ACC112 (cell line): ENCODE data around the gene COL21A1.

Source experiments
- H2AFZ ChIP-seq: fragments of 200-600 bp; sonication (generic); one replicate; pipeline ENCODE4 v1.6.0; 2017; ENCODE audit warnings: antibody characterized with exemption, low read length; ENCODE audit not compliant: unreplicated experiment
- H3K27ac ChIP-seq: fragments of 200-600 bp; sonication (generic); 2 replicates; pipeline ENCODE4 v1.5.1; 2014; ENCODE audit warnings: low read depth, mild to moderate bottlenecking, antibody characterized with exemption, low read length, moderate library complexity
- H3K27me3 ChIP-seq: fragments of 200-600 bp; sonication (generic); 2 replicates; pipeline ENCODE4 v1.6.1; 2014; ENCODE audit warnings: mild to moderate bottlenecking, antibody characterized with exemption, low read length, moderate library complexity, mixed read lengths; ENCODE audit not compliant: insufficient read depth
- H3K36me3 ChIP-seq: fragments of 200-600 bp; sonication (generic); 2 replicates; pipeline ENCODE4 v1.6.1; 2016; ENCODE audit warnings: mild to moderate bottlenecking, antibody characterized with exemption, low read length, moderate library complexity, mixed read lengths; ENCODE audit not compliant: insufficient read depth
- H3K4me1 ChIP-seq: fragments of 200-600 bp; sonication (generic); one replicate; pipeline ENCODE4 v1.6.1; 2016; ENCODE audit warnings: low read length, mixed read lengths; ENCODE audit not compliant: insufficient read depth, unreplicated experiment, control insufficient read depth
- H3K4me3 ChIP-seq: fragments of 200-600 bp; sonication (generic); 2 replicates; pipeline ENCODE4 v1.5.1; 2014; ENCODE audit warnings: mild to moderate bottlenecking, low read depth, low read length
- H3K79me2 ChIP-seq: fragments of 200-600 bp; sonication (generic); one replicate; pipeline ENCODE4 v1.6.0; 2016; ENCODE audit warnings: low read length; ENCODE audit not compliant: control insufficient read depth, unreplicated experiment, insufficient read depth

COL21A1 gene

GRCh38 chr6:56193846-56194245 is 53.5 kb downstream of the COL21A1 start:
- Histone ChIP-seq H3K27ac (no peak overlapping the region), H3K27me3 (no peaks in the 10 kb centered on the region), H3K4me3 (no peak overlapping the region), H2AFZ (no peak overlapping the region), H3K36me3 (no peaks in the 10 kb centered on the region), H3K79me2 (no peaks in the 10 kb centered on the region), H3K4me1 (peaks cover 4% of the 10 kb centered on the region)

- no peak overlapping the region for H2AFZ ChIP-seq
- H3K79me2 ChIP-seq = no peaks in the 10 kb centered on the region
- H3K27me3 ChIP-seq = no peaks in the 10 kb centered on the region
- H3K27ac ChIP-seq = no peak overlapping the region
- no peak overlapping the region for H3K4me3 ChIP-seq
- no peaks in the 10 kb centered on the region for H3K36me3 ChIP-seq
- H3K4me1 ChIP-seq = no peaks in the 10 kb centered on the region
Measured at GRCh38 chr6:56188429-56188828, 59.0 kb downstream of the COL21A1 start.

- Histone ChIP-seq H3K79me2 (no peaks in the 10 kb centered on the region), H3K27me3 (no peaks in the 10 kb centered on the region), H3K36me3 (no peaks in the 10 kb centered on the region), H3K4me3 (no peak overlapping the region), H2AFZ (no peak overlapping the region), H3K4me1 (no peaks in the 10 kb centered on the region), H3K27ac (no peak overlapping the region)
Measured at GRCh38 chr6:56187686-56188085, 59.7 kb downstream of the COL21A1 start.

GRCh38 chr6:56176741-56177140 is 70.6 kb downstream of the COL21A1 start:
- H3K4me1 ChIP-seq = peaks cover 6% of the 10 kb centered on the region
- 0 out of 2 replicates have a peak, but pooled peaks cover 3% of the 10 kb centered on the region for H3K36me3 ChIP-seq
- H3K27me3 ChIP-seq = no peaks in the 10 kb centered on the region
- no peak overlapping the region for H3K27ac ChIP-seq
- no peak overlapping the region for H2AFZ ChIP-seq
- H3K4me3 ChIP-seq = no peak overlapping the region
- H3K79me2 ChIP-seq = no peaks in the 10 kb centered on the region

- Histone ChIP-seq H3K36me3 (0 out of 2 replicates have a peak, but pooled peaks cover 3% of the 10 kb centered on the region), H3K27me3 (no peaks in the 10 kb centered on the region), H3K79me2 (no peaks in the 10 kb centered on the region), H3K27ac (no peak overlapping the region), H2AFZ (no peak overlapping the region), H3K4me1 (peaks cover 5% of the 10 kb centered on the region), H3K4me3 (no peak overlapping the region)
Measured at GRCh38 chr6:56173228-56173627, 74.2 kb downstream of the COL21A1 start.

GRCh38 chr6:56172144-56172543 is 75.2 kb downstream of the COL21A1 start:
- H3K4me1 ChIP-seq = peaks cover 5% of the 10 kb centered on the region
- H3K27ac ChIP-seq = no peak overlapping the region
- no peak overlapping the region for H2AFZ ChIP-seq
- no peaks in the 10 kb centered on the region for H3K79me2 ChIP-seq
- no peak overlapping the region for H3K4me3 ChIP-seq
- 0 out of 2 replicates have a peak, but pooled peaks cover 3% of the 10 kb centered on the region for H3K36me3 ChIP-seq
- H3K27me3 ChIP-seq = no peaks in the 10 kb centered on the region

- Histone ChIP-seq H2AFZ (no peak overlapping the region), H3K36me3 (0 out of 2 replicates have a peak, but pooled peaks cover 3% of the 10 kb centered on the region), H3K79me2 (no peaks in the 10 kb centered on the region), H3K4me3 (no peak overlapping the region), H3K27ac (no peak overlapping the region), H3K4me1 (peaks cover 11% of the 10 kb centered on the region), H3K27me3 (no peaks in the 10 kb centered on the region)
Measured at GRCh38 chr6:56169366-56169765, 78.0 kb downstream of the COL21A1 start.

GRCh38 chr6:56168596-56168995 is 78.8 kb downstream of the COL21A1 start:
- Histone ChIP-seq H3K4me3 (no peak overlapping the region), H3K27ac (no peak overlapping the region), H3K36me3 (0 out of 2 replicates have a peak, but pooled peaks cover 1% of the 10 kb centered on the region), H3K4me1 (peaks cover 11% of the 10 kb centered on the region), H3K27me3 (no peaks in the 10 kb centered on the region), H3K79me2 (no peaks in the 10 kb centered on the region), H2AFZ (no peak overlapping the region)

- H2AFZ ChIP-seq = no peak overlapping the region
- H3K79me2 ChIP-seq = no peaks in the 10 kb centered on the region
- H3K4me3 ChIP-seq = no peak overlapping the region
- H3K36me3 ChIP-seq = no peaks in the 10 kb centered on the region
- H3K4me1 ChIP-seq = peaks cover 5% of the 10 kb centered on the region
- H3K27me3 ChIP-seq = no peaks in the 10 kb centered on the region
- H3K27ac ChIP-seq = no peak overlapping the region
Measured at GRCh38 chr6:56162081-56162480, 85.3 kb downstream of the COL21A1 start.

- Histone ChIP-seq H3K4me1 (peaks cover 7% of the 10 kb centered on the region), H3K36me3 (no peaks in the 10 kb centered on the region), H3K27ac (no peak overlapping the region)
Measured at GRCh38 chr6:56160489-56160888, 86.9 kb downstream of the COL21A1 start.

GRCh38 chr6:56158571-56158970 is 88.8 kb downstream of the COL21A1 start:
- H3K4me1 ChIP-seq = peaks cover 7% of the 10 kb centered on the region
- H3K27me3 ChIP-seq = no peaks in the 10 kb centered on the region
- no peaks in the 10 kb centered on the region for H3K79me2 ChIP-seq
- H3K27ac ChIP-seq = no peak overlapping the region
- H3K36me3 ChIP-seq = no peaks in the 10 kb centered on the region
- no peak overlapping the region for H3K4me3 ChIP-seq
- no peak overlapping the region for H2AFZ ChIP-seq

More at GRCh38 chr6:56160489-56160888, 86.9 kb downstream of the COL21A1 start:
- Histone ChIP-seq H3K27me3 (no peaks in the 10 kb centered on the region), H3K79me2 (no peaks in the 10 kb centered on the region), H2AFZ (no peak overlapping the region), H3K4me3 (no peak overlapping the region)
